Aortic smooth muscle cell (primary cell): ENCODE results near the gene MAGEB5. TPM values are rescaled to one million over a fixed set of nuclear protein-coding genes. Genes with fewer than 3 reads are reported as not detected.

ENCODE experiments used
- total RNA-seq: library from RNA; depleted of rRNA; stranded (reverse); fragments of >200 nt; gene quantifications from 2 replicates; pipeline ENCODE4 v1.2.3, GENCODE V29; 2014

MAGEB5 gene
- total RNA-seq = not detected in 2 replicates

GRCh38 chrX:26215869-26216268, at the start of gene MAGEB5:
Gene MAGEB5, plus strand, starts transcription at chrX:26216169. Its CDS starts 1,133 bp downstream, at chrX:26217302.

GRCh38 chrX:26192204-26192603, 23.8 kb upstream of the MAGEB5 start, which contains the start of gene MAGEB6:
Gene MAGEB6, plus strand, starts transcription at chrX:26192440. Its CDS starts 1,407 bp downstream, at chrX:26193847.

Other genes with a start within 250 kb of the MAGEB5 start
- gene MAGEB18, start 77.8 kb upstream of the MAGEB5 start, total RNA-seq = not detected in 2 replicates
- gene MAGEB6B, start 55.6 kb upstream of the MAGEB5 start, total RNA-seq = not detected in 2 replicates
- gene MAGEB6, start 23.7 kb upstream of the MAGEB5 start, total RNA-seq = not detected in 2 replicates